HCT116 (cell line): ENCODE measurements around the gene DHX32. TPM values are rescaled to one million over a fixed set of nuclear protein-coding genes. Genes with fewer than 3 reads are reported as not detected.

ENCODE experiments used
- ATAC-seq: fragments of 200-7000 bp; cut with Tn5 transposase; 2 replicates; pipeline ENCODE4 v1.9.1; 2020; ENCODE audit warnings: mild to moderate bottlenecking, moderate library complexity
- BruUV-seq: library from RNA; stranded (reverse); fragments of 400-500 nt; replicated peaks from 2 replicates; lab custom pipeline; 2021; lab: Mats Ljungman, UMichigan
- CTCF ChIA-PET: fragments of 300-600 bp; sonication (Branson Sonifier 250); formaldehyde crosslinking; loops from one replicate; lab custom pipeline; 2021; ENCODE audit warnings: antibody characterized with exemption; lab: Charles Lee
- POLR2A ChIA-PET: fragments of 300-600, 350-600 bp; sonication (Branson Sonifier 250); formaldehyde crosslinking; loops from one replicate; lab custom pipeline; 2021; ENCODE audit warnings: antibody characterized with exemption; lab: Charles Lee
- RAD21 ChIA-PET, 2 experiments: fragments of 300-600 bp; sonication (Branson Sonifier 250); formaldehyde crosslinking; loops; one replicate each; lab custom pipeline; 2023; ENCODE audit warnings: low total read pairs in 2 of 2; ENCODE audit not compliant: uncharacterized antibody in 2 of 2, unreplicated experiment in 2 of 2, low non-redundant PET in 1 of 2; lab: Charles Lee
- DNase-seq: peaks from one replicate; pipeline ENCODE4 v3.0.0-alpha.2; 2010; ENCODE audit warnings: low read depth, low spot score
- H2AFZ ChIP-seq: fragments of 200-600 bp; shearing (Covaris generic), sonication (generic); 2 replicates; pipeline ENCODE4 v1.6.1; 2017; ENCODE audit warnings: low read depth, mixed run types, mixed read lengths, antibody characterized with exemption, low read length; ENCODE audit not compliant: poor library complexity, severe bottlenecking
- H3K27ac ChIP-seq: 2 replicates; pipeline ENCODE4 v1.5.1; 2012; ENCODE audit warnings: low read depth, low read length
- H3K27me3 ChIP-seq: fragments of 200-600 bp; sonication (generic); 2 replicates; pipeline ENCODE4 v1.6.1; 2016; ENCODE audit warnings: mixed run types, low read length, mixed read lengths; ENCODE audit not compliant: insufficient read depth
- H3K36me3 ChIP-seq, 2 experiments: fragments of 200-500 bp in 1 of 2; fragments of 200-600 bp in 1 of 2; sonication (Bioruptor generic) in 1 of 2; sonication (generic) in 1 of 2; 2 replicates each; pipeline versions ENCODE4 v1.5.1 to v1.6.1; 2014 to 2016; ENCODE audit warnings: low read length in 2 of 2, inconsistent platforms in 1 of 2, mixed read lengths in 1 of 2, mixed run types in 1 of 2; ENCODE audit not compliant: insufficient read depth in 2 of 2, control insufficient read depth in 1 of 2
- H3K4me1 ChIP-seq, 2 experiments: fragments of 200-600 bp in 1 of 2; sonication (generic) in 1 of 2; 2 replicates each; pipeline versions ENCODE4 v1.5.1 to v1.6.1; 2012 to 2017; ENCODE audit warnings: low read length in 2 of 2, inconsistent platforms in 1 of 2, mild to moderate bottlenecking in 1 of 2, mixed read lengths in 1 of 2, mixed run types in 1 of 2, moderate library complexity in 1 of 2; ENCODE audit not compliant: insufficient read depth in 2 of 2, control insufficient read depth in 1 of 2
- H3K4me2 ChIP-seq: fragments of 200-600 bp; sonication (generic); 2 replicates; pipeline ENCODE4 v1.6.1; 2017; ENCODE audit warnings: mixed run types, low read length, mixed read lengths
- H3K4me3 ChIP-seq, 2 experiments: fragments of 200-600 bp in 1 of 2; sonication (generic) in 1 of 2; replicated peaks in 1 of 2; 2 replicates each; pipeline ENCODE4 v1.5.1; 2011 to 2016; ENCODE audit warnings: low read length in 2 of 2, control low read depth in 1 of 2, low read depth in 1 of 2, mild to moderate bottlenecking in 1 of 2, mixed read lengths in 1 of 2, mixed run types in 1 of 2
- H3K79me2 ChIP-seq: fragments of 200-600 bp; sonication (generic); 2 replicates; pipeline ENCODE4 v1.6.1; 2017; ENCODE audit warnings: mild to moderate bottlenecking, mixed run types, low read length, moderate library complexity, mixed read lengths; ENCODE audit not compliant: insufficient read depth
- H3K9ac ChIP-seq: fragments of 200-600 bp; sonication (generic); 2 replicates; pipeline ENCODE4 v1.6.1; 2016; ENCODE audit warnings: low read length, mixed read lengths
- H3K9me2 ChIP-seq: fragments of 200-600 bp; sonication (generic), shearing (Covaris generic); 2 replicates; pipeline ENCODE4 v1.6.1; 2017; ENCODE audit warnings: mixed run types, mild to moderate bottlenecking, moderate library complexity; ENCODE audit not compliant: insufficient read depth
- H3K9me3 ChIP-seq, 2 experiments: fragments of 200-500 bp in 1 of 2; fragments of 200-600 bp in 1 of 2; sonication (Bioruptor generic) in 1 of 2; sonication (generic) in 1 of 2; 2 replicates each; pipeline ENCODE4 v1.6.1; 2014 to 2017; ENCODE audit warnings: low read length in 2 of 2, mixed read lengths in 2 of 2, inconsistent platforms in 1 of 2, low read depth in 1 of 2, mild to moderate bottlenecking in 1 of 2, mixed run types in 1 of 2, moderate library complexity in 1 of 2; ENCODE audit not compliant: control insufficient read depth in 1 of 2, insufficient read depth in 1 of 2
- H4K20me1 ChIP-seq: fragments of 200-600 bp; sonication (generic), shearing (Covaris generic); 2 replicates; pipeline ENCODE4 v1.6.1; 2017; ENCODE audit warnings: mixed run types, mild to moderate bottlenecking, moderate library complexity; ENCODE audit not compliant: insufficient read depth
- CBX3 ChIP-seq: IDR thresholded peaks from 2 replicates; pipeline ENCODE4 v1.6.1; 2012; ENCODE audit warnings: low read depth
- EGR1 ChIP-seq: IDR thresholded peaks from 2 replicates; pipeline ENCODE4 v1.6.1; 2012; ENCODE audit warnings: low read depth
- ELF1 ChIP-seq: IDR thresholded peaks from 2 replicates; pipeline ENCODE4 v1.6.1; 2012; ENCODE audit warnings: low read depth, borderline replicate concordance
- EZH2 ChIP-seq: fragments of 200-600 bp; sonication (generic); IDR thresholded peaks from 2 replicates; pipeline ENCODE4 v1.6.1; 2017; ENCODE audit warnings: antibody characterized with exemption, mixed run types
- FOSL1 ChIP-seq: IDR thresholded peaks from 2 replicates; pipeline ENCODE4 v1.6.1; 2012; ENCODE audit warnings: low read depth
- JUND ChIP-seq: IDR thresholded peaks from 2 replicates; pipeline ENCODE4 v1.6.1; 2012
- POLR2AphosphoS5 ChIP-seq: IDR thresholded peaks from 2 replicates; pipeline ENCODE4 v1.6.1; 2011; ENCODE audit warnings: mild to moderate bottlenecking, low read depth, low read length, moderate library complexity
- SIN3A ChIP-seq: IDR thresholded peaks from 2 replicates; pipeline ENCODE4 v1.6.1; 2012; ENCODE audit warnings: low read depth
- TCF7L2 ChIP-seq: IDR thresholded peaks from 2 replicates; pipeline ENCODE4 v1.7.0; 2011; ENCODE audit warnings: borderline replicate concordance, inconsistent platforms; ENCODE audit not compliant: insufficient read depth, insufficient read length; ENCODE audit errors: extremely low read depth
- ZNF274 ChIP-seq: fragments of 200-500 bp; sonication (Bioruptor generic); IDR thresholded peaks from 2 replicates; pipeline ENCODE4 v1.6.1; 2014; ENCODE audit warnings: mild to moderate bottlenecking, low read depth, low read length, inconsistent platforms
- intact Hi-C: fragments of 100-400 bp; cut with micrococcal nuclease; formaldehyde crosslinking; loops from 2 replicates; pipeline ENCODE4 v1.10.0; 2022
- total RNA-seq: library from RNA; stranded (reverse); gene quantifications from one replicate; pipeline ENCODE4 v1.2.1, GENCODE V29; 2021; ENCODE audit not compliant: unreplicated experiment
- TF ChIP-seq, protein P1 (sequence below): IDR thresholded peaks from 2 replicates; pipeline ENCODE4 v1.6.1; 2012

The DHX32 gene
- total RNA-seq, 1 experiment from 2014 or later = 50.9 TPM

- POLR2A ChIA-PET = no interaction called here
- TF ChIP-seq CBX3 = no peak
- TF ChIP-seq ZNF274 = no peak
- no peak for TF ChIP-seq TCF7L2
- TF ChIP-seq EZH2 = no peak
- no peak for TF ChIP-seq ELF1
- no peak for TF ChIP-seq JUND
- TF ChIP-seq EGR1 = no peak
- TF ChIP-seq SIN3A = no peak
- no peak overlapping the region for H3K9ac ChIP-seq
- no peaks in the 10 kb centered on the region for H4K20me1 ChIP-seq
- no peak overlapping the region for H3K27ac ChIP-seq
- no peaks in the 10 kb centered on the region for H3K27me3 ChIP-seq
- no peak overlapping the region for H3K4me2 ChIP-seq
- peaks cover 12 to 15% of the 10 kb centered on the region in 2 experiments; a peak in 3 of 4 replicates for H3K36me3 ChIP-seq
- H3K9me3 ChIP-seq = no peaks in the 10 kb centered on the region
- no peaks in the 10 kb centered on the region for H3K9me2 ChIP-seq
- H2AFZ ChIP-seq = no peak overlapping the region
- H3K4me1 ChIP-seq = no peaks in the 10 kb centered on the region
- intact Hi-C loops = no loop called here
- no peak overlapping the region for H3K4me3 ChIP-seq
- BruUV-seq = no TSS peak
- no peaks in the 10 kb centered on the region for H3K79me2 ChIP-seq
- DNase-seq (no peak), ATAC-seq (no peak)
- RAD21 ChIA-PET = no interaction called here
- CTCF ChIA-PET = no interaction called here
Measured at GRCh38 chr10:125850766-125851731, 30.0 kb downstream of the DHX32 start.

DNA sequence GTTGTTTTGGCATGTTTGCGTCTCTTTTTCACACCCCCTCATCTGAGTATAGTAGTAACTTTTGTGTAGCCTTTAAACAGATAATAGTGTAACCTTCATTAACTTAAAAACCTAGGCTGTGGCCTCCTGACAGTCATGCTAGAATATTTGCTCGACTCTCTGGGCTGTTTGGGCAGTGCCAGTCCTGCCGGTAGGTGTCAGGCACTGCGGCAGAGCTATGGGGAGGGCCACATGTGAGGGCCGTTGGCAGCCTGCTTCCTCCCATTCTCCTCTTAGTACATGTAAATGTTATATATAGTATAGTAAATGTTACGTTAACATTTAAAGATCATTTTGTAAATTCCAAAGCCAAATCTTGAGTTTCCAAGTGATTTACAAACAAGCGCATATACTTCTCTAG lies 31.6 kb downstream of the DHX32 start:
- TF ChIP-seq, protein P1, sequence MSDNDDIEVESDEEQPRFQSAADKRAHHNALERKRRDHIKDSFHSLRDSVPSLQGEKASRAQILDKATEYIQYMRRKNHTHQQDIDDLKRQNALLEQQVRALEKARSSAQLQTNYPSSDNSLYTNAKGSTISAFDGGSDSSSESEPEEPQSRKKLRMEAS = no peak
- TF ChIP-seq FOSL1 = no peak
- no peak for TF ChIP-seq POLR2AphosphoS5
- TF ChIP-seq CBX3 = no peak
- H3K4me1 ChIP-seq = no peaks in the 10 kb centered on the region
- H3K9me3 ChIP-seq = no peaks in the 10 kb centered on the region
- intact Hi-C loops = no loop called here
- no TSS peak for BruUV-seq
- no peak overlapping the region for H3K9ac ChIP-seq
- ChIA-PET RAD21 (no interaction called here), CTCF (no interaction called here), POLR2A (no interaction called here)
- no peak overlapping the region for H3K4me3 ChIP-seq
- DNase-seq (no peak), ATAC-seq (no peak)
- H4K20me1 ChIP-seq = no peaks in the 10 kb centered on the region
- H3K79me2 ChIP-seq = no peaks in the 10 kb centered on the region
- no peaks in the 10 kb centered on the region for H3K27me3 ChIP-seq
- no peak overlapping the region for H2AFZ ChIP-seq
- H3K36me3 ChIP-seq = peaks cover 12 to 15% of the 10 kb centered on the region in 2 experiments; a peak in 3 of 4 replicates
- H3K9me2 ChIP-seq = no peaks in the 10 kb centered on the region
- H3K4me2 ChIP-seq = no peak overlapping the region
- H3K27ac ChIP-seq = no peak overlapping the region
